HUDEP-2 (cell line): ENCODE data around the gene DACH1.

Source experiments
- DNase-seq, 76 experiments: peaks; one replicate each; lab custom pipeline; 2025; ENCODE audit not compliant: unreplicated experiment in 76 of 76; lab: John Stamatoyannopoulos, UW

Gene DACH1

GRCh38 chr13:71714802-71715375 is 152.1 kb downstream of the DACH1 start:
- DNase-seq = peak in 4 of 76 experiments; percentile 9 to 23 (median 13)

GRCh38 chr13:71712988-71713653 is 153.9 kb downstream of the DACH1 start:
- DNase-seq = peak in 2 of 76 experiments; percentile 1 to 2

GRCh38 chr13:71704656-71705055 is 162.3 kb downstream of the DACH1 start:
- no peak for DNase-seq

GRCh38 chr13:71703138-71703537 is 163.9 kb downstream of the DACH1 start:
- DNase-seq = no peak

- DNase-seq = no peak
These were observed 164.8 kb downstream of the DACH1 start for GRCh38 chr13:71702253-71702652.

GRCh38 chr13:71701741-71702140 is 165.3 kb downstream of the DACH1 start:
- DNase-seq = no peak

GRCh38 chr13:71699342-71699741 is 167.7 kb downstream of the DACH1 start:
- no peak for DNase-seq

GRCh38 chr13:71695662-71696061 is 171.3 kb downstream of the DACH1 start:
- no peak for DNase-seq

GRCh38 chr13:71685072-71685471 is 181.9 kb downstream of the DACH1 start:
- no peak for DNase-seq

GRCh38 chr13:71681901-71682613 is 184.9 kb downstream of the DACH1 start:
- DNase-seq = no peak

GRCh38 chr13:71677124-71677523 is 189.9 kb downstream of the DACH1 start:
- DNase-seq = no peak

- DNase-seq = peak in 1 of 76 experiments; percentile 0
These were observed 194.5 kb downstream of the DACH1 start for GRCh38 chr13:71672512-71672911.

GRCh38 chr13:71663431-71663830 is 203.6 kb downstream of the DACH1 start:
- DNase-seq = no peak

- DNase-seq = no peak
These were observed 205.1 kb downstream of the DACH1 start for GRCh38 chr13:71661921-71662320.

- DNase-seq = no peak
These were observed 207.6 kb downstream of the DACH1 start for GRCh38 chr13:71659404-71659803.

GRCh38 chr13:71645467-71645866 is 221.5 kb downstream of the DACH1 start:
- no peak for DNase-seq

- no peak for DNase-seq
These were observed 222.4 kb downstream of the DACH1 start for GRCh38 chr13:71644579-71644978.

- no peak for DNase-seq
These were observed 223.6 kb downstream of the DACH1 start for GRCh38 chr13:71643448-71643860.

- DNase-seq = no peak
These were observed 228.3 kb downstream of the DACH1 start for GRCh38 chr13:71638751-71639150.

- no peak for DNase-seq
These were observed 232.2 kb downstream of the DACH1 start for GRCh38 chr13:71634602-71635443.

- DNase-seq = no peak
These were observed 232.8 kb downstream of the DACH1 start for GRCh38 chr13:71634182-71634581.
